PC-9 (cell line): ENCODE results near the gene FSIP1. TPM values are rescaled to one million over a fixed set of nuclear protein-coding genes. Genes with fewer than 3 reads are reported as not detected.

Experiments
- BruUV-seq: library from RNA; stranded (reverse); fragments of 400-500 nt; replicated peaks from 2 replicates; lab custom pipeline; 2021; lab: Mats Ljungman, UMichigan
- CTCF ChIA-PET: fragments of 300-600 bp; sonication (Branson Sonifier 250); formaldehyde crosslinking; loops from one replicate; lab custom pipeline; 2022; ENCODE audit warnings: antibody characterized with exemption; lab: Charles Lee
- POLR2A ChIA-PET: fragments of 300-600 bp; sonication (Branson Sonifier 250); formaldehyde crosslinking; loops from one replicate; lab custom pipeline; 2022; ENCODE audit warnings: antibody characterized with exemption; ENCODE audit not compliant: unreplicated experiment; lab: Charles Lee
- DNase-seq, 2 experiments: peaks; one replicate each; pipeline versions ENCODE4 v3.0.0 to v3.0.0-alpha.2; 2015 to 2022; ENCODE audit warnings: mixed read lengths in 1 of 2
- H2AFZ ChIP-seq: fragments of 200-600 bp; sonication (generic); 2 replicates; pipeline ENCODE4 v1.8.1; 2017; ENCODE audit warnings: antibody characterized with exemption
- H3F3A ChIP-seq: fragments of 200-600 bp; sonication (generic); 2 replicates; pipeline ENCODE4 v1.8.1; 2017; ENCODE audit warnings: antibody characterized with exemption, mild to moderate bottlenecking, low read depth; ENCODE audit not compliant: insufficient read depth
- H3K27ac ChIP-seq: fragments of 200-600 bp; sonication (generic); 2 replicates; pipeline ENCODE4 v1.6.1; 2016; ENCODE audit warnings: mixed run types
- H3K27me3 ChIP-seq: fragments of 200-600 bp; sonication (generic); 2 replicates; pipeline ENCODE4 v1.6.1; 2016; ENCODE audit warnings: low read depth, mixed run types; ENCODE audit not compliant: insufficient read depth
- H3K36me3 ChIP-seq: fragments of 200-600 bp; sonication (generic); 2 replicates; pipeline ENCODE4 v1.6.1; 2016; ENCODE audit warnings: low read depth, mixed run types
- H3K4me1 ChIP-seq: fragments of 200-600 bp; sonication (generic); replicated peaks from 2 replicates; pipeline ENCODE4 v1.6.1; 2016; ENCODE audit warnings: mixed run types; ENCODE audit not compliant: insufficient read depth
- H3K4me2 ChIP-seq: fragments of 200-600 bp; sonication (generic); 2 replicates; pipeline ENCODE4 v1.6.1; 2017; ENCODE audit warnings: mixed run types
- H3K4me3 ChIP-seq: fragments of 200-600 bp; sonication (generic); 2 replicates; pipeline ENCODE4 v1.6.1; 2016; ENCODE audit warnings: mixed run types
- H3K79me2 ChIP-seq: fragments of 200-600 bp; sonication (generic); 2 replicates; pipeline ENCODE4 v1.6.1; 2017; ENCODE audit warnings: low read depth, mixed run types
- H3K9me2 ChIP-seq: fragments of 200-600 bp; sonication (generic); 2 replicates; pipeline ENCODE4 v1.8.1; 2017; ENCODE audit warnings: mild to moderate bottlenecking; ENCODE audit not compliant: insufficient read depth
- H3K9me3 ChIP-seq: fragments of 200-600 bp; sonication (generic); 2 replicates; pipeline ENCODE4 v1.8.1; 2016; ENCODE audit warnings: low read depth; ENCODE audit not compliant: insufficient read depth
- H4K20me1 ChIP-seq: fragments of 200-600 bp; sonication (generic); 2 replicates; pipeline ENCODE4 v1.8.1; 2017; ENCODE audit not compliant: insufficient read depth
- EZH2 ChIP-seq: fragments of 200-600 bp; sonication (generic); IDR thresholded peaks from 2 replicates; pipeline ENCODE4 v1.8.0; 2017; ENCODE audit warnings: antibody characterized with exemption, low read depth
- intact Hi-C: fragments of 100-400 bp; cut with micrococcal nuclease; formaldehyde crosslinking; loops from one replicate; pipeline ENCODE4 v1.10.0; 2022; ENCODE audit not compliant: unreplicated experiment
- total RNA-seq: library from RNA; stranded (reverse); gene quantifications from 2 replicates; pipeline ENCODE4 v1.2.3, GENCODE V29; 2021
- TF ChIP-seq, protein P1 (sequence below): fragments of 200-600 bp; sonication (generic); conservative IDR thresholded peaks from 2 replicates; pipeline ENCODE4 v1.6.1; 2017; ENCODE audit warnings: mixed run types, antibody characterized with exemption, mild to moderate bottlenecking, moderate library complexity

Gene FSIP1
- total RNA-seq, 1 experiment from 2014 or later, result 1.2 TPM

DNA sequence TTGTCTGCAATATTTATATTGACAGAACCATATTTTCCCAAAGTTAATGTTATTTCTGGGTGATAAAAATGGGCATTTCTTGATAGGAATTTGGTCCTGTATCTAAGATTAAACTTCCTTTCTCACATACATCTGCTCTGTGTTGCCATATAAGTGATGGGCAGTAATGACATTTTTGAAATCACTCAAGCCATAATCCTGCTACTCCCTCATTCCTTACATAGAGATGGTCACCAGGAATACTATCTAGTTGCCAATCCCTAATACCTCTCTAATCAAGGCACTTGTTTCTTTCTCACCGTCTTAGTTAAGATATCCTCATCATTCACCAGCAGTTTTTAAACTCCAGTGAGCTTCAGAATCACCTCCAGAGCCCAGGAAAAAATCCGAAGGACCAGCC lies 68.4 kb downstream of the FSIP1 start:
- CTCF ChIA-PET, result no interaction called here

DNA sequence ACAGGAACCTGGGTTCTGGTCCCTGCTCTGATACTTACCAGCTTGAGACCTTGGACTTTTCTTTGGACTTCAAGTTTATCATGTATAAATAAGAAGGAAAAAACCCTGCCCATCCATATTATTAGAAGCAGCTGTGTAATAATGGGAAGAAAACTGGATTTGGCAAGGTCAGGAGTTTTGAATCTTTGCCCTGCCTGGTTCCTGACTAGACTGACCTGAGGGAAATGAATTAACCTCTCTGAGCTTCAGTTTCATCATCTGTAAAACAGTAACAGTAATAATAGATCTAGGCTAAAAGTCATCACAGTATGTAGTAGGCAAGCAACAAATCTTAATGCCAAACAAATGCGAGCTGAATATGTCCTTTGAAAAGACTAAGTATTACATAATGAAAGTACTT lies 68.8 kb downstream of the FSIP1 start:
- no peak for TF ChIP-seq EZH2
- TF ChIP-seq, protein P1, sequence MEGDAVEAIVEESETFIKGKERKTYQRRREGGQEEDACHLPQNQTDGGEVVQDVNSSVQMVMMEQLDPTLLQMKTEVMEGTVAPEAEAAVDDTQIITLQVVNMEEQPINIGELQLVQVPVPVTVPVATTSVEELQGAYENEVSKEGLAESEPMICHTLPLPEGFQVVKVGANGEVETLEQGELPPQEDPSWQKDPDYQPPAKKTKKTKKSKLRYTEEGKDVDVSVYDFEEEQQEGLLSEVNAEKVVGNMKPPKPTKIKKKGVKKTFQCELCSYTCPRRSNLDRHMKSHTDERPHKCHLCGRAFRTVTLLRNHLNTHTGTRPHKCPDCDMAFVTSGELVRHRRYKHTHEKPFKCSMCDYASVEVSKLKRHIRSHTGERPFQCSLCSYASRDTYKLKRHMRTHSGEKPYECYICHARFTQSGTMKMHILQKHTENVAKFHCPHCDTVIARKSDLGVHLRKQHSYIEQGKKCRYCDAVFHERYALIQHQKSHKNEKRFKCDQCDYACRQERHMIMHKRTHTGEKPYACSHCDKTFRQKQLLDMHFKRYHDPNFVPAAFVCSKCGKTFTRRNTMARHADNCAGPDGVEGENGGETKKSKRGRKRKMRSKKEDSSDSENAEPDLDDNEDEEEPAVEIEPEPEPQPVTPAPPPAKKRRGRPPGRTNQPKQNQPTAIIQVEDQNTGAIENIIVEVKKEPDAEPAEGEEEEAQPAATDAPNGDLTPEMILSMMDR, result no peak

More for the DNA sequence above, 68.4 kb downstream of the FSIP1 start:
- no peaks in the 10 kb centered on the region for H3K9me2 ChIP-seq
- no TSS peak for BruUV-seq
- no peak overlapping the region for H3K4me2 ChIP-seq
- no peaks in the 10 kb centered on the region for H3F3A ChIP-seq
- no peak overlapping the region for H2AFZ ChIP-seq
- intact Hi-C loops, result no loop called here
- no peak overlapping the region for H3K4me3 ChIP-seq
- POLR2A ChIA-PET, result no interaction called here
- H3K4me1 ChIP-seq, result no peaks in the 10 kb centered on the region
- H3K9me3 ChIP-seq, result no peaks in the 10 kb centered on the region
- no peak overlapping the region for H3K27ac ChIP-seq
- no peak for DNase-seq
- H4K20me1 ChIP-seq, result no peaks in the 10 kb centered on the region
- no peak for TF ChIP-seq EZH2
- TF ChIP-seq, protein P1, result no peak
- H3K27me3 ChIP-seq, result no peaks in the 10 kb centered on the region
- H3K36me3 ChIP-seq, result no peaks in the 10 kb centered on the region
- H3K79me2 ChIP-seq, result no peaks in the 10 kb centered on the region

DNA sequence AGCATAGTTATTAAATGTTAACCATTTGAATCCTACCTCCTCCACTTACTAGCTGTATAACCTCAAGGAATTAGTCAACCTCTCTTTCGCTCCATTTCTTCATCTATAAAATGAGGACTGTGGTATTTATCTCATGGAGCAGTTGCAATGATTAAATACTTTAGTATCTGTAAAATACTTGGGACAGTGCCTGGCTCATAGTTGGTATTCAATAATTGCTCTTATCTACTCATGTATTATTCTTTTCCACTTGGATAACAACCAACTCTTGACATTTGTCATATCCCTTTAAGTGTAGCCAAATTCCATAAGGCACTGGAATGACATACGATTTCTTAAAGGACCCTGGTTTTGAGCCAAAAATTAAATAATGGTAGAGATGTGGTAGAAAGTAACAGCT lies 72.0 kb downstream of the FSIP1 start:
- Histone ChIP-seq H3F3A (no peaks in the 10 kb centered on the region), H3K36me3 (no peaks in the 10 kb centered on the region), H3K27me3 (no peaks in the 10 kb centered on the region), H4K20me1 (no peaks in the 10 kb centered on the region), H3K79me2 (no peaks in the 10 kb centered on the region), H3K27ac (no peak overlapping the region), H2AFZ (no peak overlapping the region), H3K4me1 (no peaks in the 10 kb centered on the region), H3K9me2 (no peaks in the 10 kb centered on the region), H3K4me2 (no peak overlapping the region), H3K9me3 (no peaks in the 10 kb centered on the region), H3K4me3 (no peak overlapping the region)
- TF ChIP-seq, protein P1, result no peak
- TF ChIP-seq EZH2, result no peak
- DNase-seq, result no peak
- ChIA-PET CTCF (interaction anchor here (0.7 kb wide), 1 partner anchor 244 kb away, joined by 6 read pairs; no protein-coding TSS in a partner anchor), POLR2A (no interaction called here)
- no TSS peak for BruUV-seq
- intact Hi-C loops, result no loop called here

More for the DNA sequence above, 68.8 kb downstream of the FSIP1 start:
- H3K4me3 ChIP-seq, result no peak overlapping the region
- H3K27ac ChIP-seq, result no peak overlapping the region
- no TSS peak for BruUV-seq
- no peaks in the 10 kb centered on the region for H3K4me1 ChIP-seq
- no peaks in the 10 kb centered on the region for H3K9me3 ChIP-seq
- no peaks in the 10 kb centered on the region for H3F3A ChIP-seq
- no peaks in the 10 kb centered on the region for H4K20me1 ChIP-seq
- no peaks in the 10 kb centered on the region for H3K79me2 ChIP-seq
- H3K36me3 ChIP-seq, result no peaks in the 10 kb centered on the region
- POLR2A ChIA-PET, result no interaction called here
- no peak overlapping the region for H2AFZ ChIP-seq
- no peak for DNase-seq
- H3K4me2 ChIP-seq, result no peak overlapping the region
- H3K9me2 ChIP-seq, result no peaks in the 10 kb centered on the region
- H3K27me3 ChIP-seq, result no peaks in the 10 kb centered on the region
- CTCF ChIA-PET, result no interaction called here
- intact Hi-C loops, result no loop called here
